Effector memory CD8-positive, alpha-beta T cell (primary cell): ENCODE measurements around the gene CDKN2B.
"Not testable (repeated sequence)": the region's sequence is repeated elsewhere in the genome, so short reads cannot be mapped to it uniquely, and the experiment has no call there.

Experiments
- ATAC-seq: fragments of 150-1000 bp; cut with Tn5 transposase; replicated peaks from 2 replicates; pipeline ENCODE4 v1.10.0; 2021; ENCODE audit warnings: mild to moderate bottlenecking, moderate library complexity
- DNase-seq, 3 experiments: peaks; one replicate each; pipeline ENCODE4 v3.0.0; 2021
- H3K27ac Mint-ChIP-seq, 2 donors: one replicate each; pipeline ENCODE4 v1.8.0; 2022; ENCODE audit warnings: mild to moderate bottlenecking in 2 of 2, mixed read lengths in 2 of 2, moderate library complexity in 2 of 2
- H3K27me3 Mint-ChIP-seq, 2 donors: one replicate each; pipeline ENCODE4 v1.8.0; 2022; ENCODE audit warnings: mixed read lengths in 2 of 2
- H3K36me3 Mint-ChIP-seq: one replicate; pipeline ENCODE4 v1.8.0; 2022; ENCODE audit warnings: mild to moderate bottlenecking, moderate library complexity, mixed read lengths; ENCODE audit not compliant: insufficient read depth
- H3K4me1 Mint-ChIP-seq, 2 donors: one replicate each; pipeline ENCODE4 v1.8.0; 2022; ENCODE audit warnings: low read depth in 2 of 2, mixed read lengths in 2 of 2
- H3K4me3 Mint-ChIP-seq, 2 donors: one replicate each; pipeline ENCODE4 v1.8.0; 2022; ENCODE audit warnings: mild to moderate bottlenecking in 2 of 2, mixed read lengths in 2 of 2, moderate library complexity in 2 of 2
- H3K9me3 Mint-ChIP-seq, 2 donors: one replicate each; pipeline ENCODE4 v1.8.0; 2022; ENCODE audit warnings: mixed read lengths in 2 of 2

The CDKN2B gene

DNA sequence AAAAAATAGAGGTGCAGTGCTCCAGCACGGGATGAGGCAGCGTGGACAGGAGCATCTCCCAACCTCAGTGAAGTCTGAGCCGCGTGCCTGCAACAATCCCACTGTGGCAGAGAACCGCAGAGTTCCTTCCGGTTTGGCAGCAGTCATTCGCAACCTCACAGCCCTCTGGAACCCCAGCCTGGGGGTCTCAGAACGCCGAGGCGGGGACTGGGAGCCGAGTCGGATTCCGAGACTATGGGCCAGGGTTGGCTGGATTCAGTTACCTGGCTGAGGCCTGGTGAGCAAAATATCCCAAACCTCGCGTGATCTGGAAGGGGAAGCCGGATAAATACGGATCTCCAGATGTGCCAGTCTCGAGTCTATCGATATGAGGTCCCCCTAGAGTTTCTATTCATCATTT lies 41.9 kb downstream of the CDKN2B start:
- Mint-ChIP-seq H3K4me3 (no peak overlapping the region), H3K4me1 (peaks cover 21 to 23% of the 10 kb centered on the region in 2 donors), H3K36me3 (peaks cover 27% of the 10 kb centered on the region), H3K9me3 (peaks cover 8 to 10% of the 10 kb centered on the region in 2 donors), H3K27ac (no peak overlapping the region), H3K27me3 (peaks cover 98 to 100% of the 10 kb centered on the region in 2 donors)
- ATAC-seq (no peak), DNase-seq (no peak)

DNA sequence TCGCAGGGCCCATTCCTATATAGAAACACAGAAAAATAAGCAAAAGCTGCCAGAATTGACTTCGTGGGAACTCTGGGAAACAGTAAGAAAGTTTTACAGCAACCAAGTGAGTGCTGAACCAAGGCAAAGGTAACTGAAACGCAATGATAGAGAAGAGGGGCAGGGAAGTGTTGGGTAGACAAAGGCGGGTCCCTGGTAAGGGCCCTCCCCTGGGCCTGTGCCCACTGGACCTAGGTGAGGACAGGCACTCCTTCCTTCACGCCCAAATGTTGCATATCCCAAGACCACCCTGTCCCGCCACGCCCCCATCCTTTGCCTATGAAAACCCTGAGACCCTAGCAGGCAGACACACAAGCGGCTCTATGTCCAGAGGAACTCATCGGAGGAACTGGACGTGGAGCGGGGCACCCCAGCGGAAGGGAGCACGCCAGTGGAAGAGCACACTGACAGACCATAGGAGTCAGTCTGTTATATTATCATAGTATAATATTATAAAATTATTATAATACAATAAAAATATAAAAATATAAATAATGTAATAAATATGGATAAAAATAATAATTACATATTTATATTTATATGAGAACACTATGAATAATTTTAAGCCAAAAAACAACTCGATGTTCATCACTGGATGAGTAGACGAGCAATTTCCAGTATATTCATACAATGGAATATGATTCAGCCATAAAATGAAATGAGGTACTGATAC lies 42.8 kb downstream of the CDKN2B start:
- H3K27me3 Mint-ChIP-seq = peaks cover 99 to 100% of the 10 kb centered on the region in 2 donors
- DNase-seq = no peak
- peaks cover 27% of the 10 kb centered on the region for H3K36me3 Mint-ChIP-seq
- H3K4me1 Mint-ChIP-seq = peaks cover 21 to 23% of the 10 kb centered on the region in 2 donors
- peak overlapping the region in 1 of 2 donors; percentile 81 for H3K27ac Mint-ChIP-seq
- peak overlapping the region; percentile 67 to 79 for H3K4me3 Mint-ChIP-seq
- H3K9me3 Mint-ChIP-seq = peaks cover 8 to 11% of the 10 kb centered on the region in 2 donors
- no peak for ATAC-seq

DNA sequence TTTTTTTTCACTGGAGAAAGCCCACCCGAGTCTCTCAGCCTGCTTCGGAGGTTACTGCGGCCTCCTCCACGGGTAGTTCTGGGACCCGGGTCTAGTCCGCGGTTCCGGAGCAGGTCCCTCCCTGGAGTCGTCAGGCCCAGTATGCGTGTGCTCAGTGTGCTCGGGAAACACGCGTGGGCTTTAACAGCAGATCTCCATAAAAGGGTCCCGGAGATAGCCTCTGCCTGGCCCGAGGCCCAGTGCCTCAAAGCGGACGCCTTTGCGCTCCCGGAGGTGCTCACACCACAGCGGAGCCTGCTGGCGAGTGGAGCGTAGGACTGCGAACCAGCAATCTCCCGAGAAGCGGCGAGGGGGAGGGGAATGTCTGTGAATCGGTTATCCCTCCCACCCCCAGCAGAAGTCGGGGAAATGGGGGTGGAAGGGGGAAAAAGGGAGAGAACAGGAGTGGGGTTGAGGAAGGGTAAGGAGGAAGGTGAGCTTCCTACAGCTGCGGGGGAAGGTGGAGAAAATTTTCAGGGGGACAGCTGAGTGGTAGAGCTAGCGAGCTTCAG lies 43.6 kb downstream of the CDKN2B start:
- peaks cover 8 to 11% of the 10 kb centered on the region in 2 donors for H3K9me3 Mint-ChIP-seq
- H3K27ac Mint-ChIP-seq = peak overlapping the region in 1 of 2 donors; percentile 81
- peaks cover 27% of the 10 kb centered on the region for H3K36me3 Mint-ChIP-seq
- H3K4me3 Mint-ChIP-seq = peak overlapping the region; percentile 67 to 79
- H3K4me1 Mint-ChIP-seq = peaks cover 21 to 23% of the 10 kb centered on the region in 2 donors
- peak; percentile 52 for ATAC-seq
- peaks cover 96 to 100% of the 10 kb centered on the region in 2 donors for H3K27me3 Mint-ChIP-seq
- DNase-seq = no peak

DNA sequence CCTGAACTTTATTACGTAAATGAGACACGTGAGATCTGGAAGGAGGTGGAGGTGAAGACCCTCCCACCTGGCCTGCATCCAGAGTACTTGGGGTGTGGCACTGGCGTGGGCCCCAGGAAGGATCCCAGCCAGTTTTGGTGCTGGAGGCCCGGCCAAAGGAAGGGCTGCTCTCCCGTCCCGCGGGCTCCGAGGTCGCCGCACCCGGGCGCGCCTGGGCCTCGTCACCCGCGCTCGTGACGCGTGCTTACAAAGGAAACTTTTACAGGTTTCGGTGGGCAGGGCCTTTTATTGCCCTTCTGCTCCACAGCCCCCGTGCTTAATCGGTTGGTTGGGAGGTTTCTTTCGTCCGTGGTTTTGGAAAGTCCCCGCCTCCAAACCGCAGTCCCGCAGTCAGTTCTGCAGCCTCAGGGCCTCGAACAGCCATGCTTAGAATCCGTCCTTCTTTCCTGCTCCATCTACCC lies 44.1 kb downstream of the CDKN2B start:
- peak overlapping the region in 1 of 2 donors; percentile 81 for H3K27ac Mint-ChIP-seq

DNA sequence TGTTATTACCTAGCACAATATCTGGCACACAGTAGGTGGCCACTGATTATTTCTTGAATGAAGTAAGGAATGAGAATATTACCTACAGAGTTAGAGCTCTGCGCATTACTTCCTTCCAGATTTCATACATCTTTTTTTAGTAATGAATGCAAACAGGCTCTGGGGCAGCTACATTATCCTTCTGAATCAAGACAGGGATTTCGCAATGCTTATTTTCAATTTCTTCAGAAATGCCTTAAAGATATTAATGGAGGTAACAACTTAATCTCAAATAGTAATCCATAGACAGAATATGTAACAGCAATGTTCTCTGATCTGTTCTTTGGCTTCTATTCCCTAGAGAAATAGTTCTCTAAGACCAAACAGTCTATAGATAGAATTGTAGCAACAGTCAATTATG lies 47.5 kb downstream of the CDKN2B start:
- ATAC-seq = no peak
- Mint-ChIP-seq H3K27ac (no peak overlapping the region), H3K4me3 (no peak overlapping the region)

More for the DNA sequence above, 44.1 kb downstream of the CDKN2B start:
- DNase-seq (peak; percentile 45 to 57 (median 51)), ATAC-seq (peak; percentile 81)
- H3K36me3 Mint-ChIP-seq = peaks cover 24% of the 10 kb centered on the region
- peaks cover 8 to 10% of the 10 kb centered on the region in 2 donors for H3K9me3 Mint-ChIP-seq
- peaks cover 96 to 100% of the 10 kb centered on the region in 2 donors for H3K27me3 Mint-ChIP-seq
- peak overlapping the region; percentile 67 to 79 for H3K4me3 Mint-ChIP-seq
- H3K4me1 Mint-ChIP-seq = peaks cover 20 to 21% of the 10 kb centered on the region in 2 donors

DNA sequence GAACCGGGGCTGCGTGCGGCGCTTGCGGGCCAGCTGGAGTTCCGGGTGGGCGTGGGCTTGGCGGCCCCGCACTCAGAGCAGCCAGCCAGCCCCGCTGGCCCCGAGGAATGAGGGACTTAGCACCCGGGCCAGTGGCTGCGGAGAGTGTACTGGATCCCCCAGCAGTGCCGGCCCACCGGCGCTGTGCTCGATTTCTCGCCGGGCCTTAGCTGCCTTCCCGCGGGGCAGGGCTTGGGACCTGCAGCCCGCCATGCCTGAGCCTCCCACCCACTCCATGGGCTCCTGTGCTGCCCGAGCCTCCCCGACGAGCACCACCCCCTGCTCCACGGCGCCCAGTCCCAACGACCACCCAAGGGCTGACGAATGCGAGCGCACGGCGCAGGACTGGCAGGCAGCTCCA lies 49.8 kb downstream of the CDKN2B start:
- H3K36me3 Mint-ChIP-seq, H3K27ac Mint-ChIP-seq, H3K9me3 Mint-ChIP-seq, H3K4me3 Mint-ChIP-seq, H3K4me1 Mint-ChIP-seq, ATAC-seq, DNase-seq: not testable (repeated sequence)
- peaks cover 48 to 49% of the 10 kb centered on the region in 2 donors for H3K27me3 Mint-ChIP-seq

More for the DNA sequence above, 47.5 kb downstream of the CDKN2B start:
- Mint-ChIP-seq H3K27me3 (peaks cover 66 to 72% of the 10 kb centered on the region in 2 donors), H3K36me3 (peaks cover 9% of the 10 kb centered on the region), H3K9me3 (peaks cover 0 to 2% of the 10 kb centered on the region in 2 donors), H3K4me1 (peaks cover 11 to 15% of the 10 kb centered on the region in 2 donors)
- DNase-seq = no peak

DNA sequence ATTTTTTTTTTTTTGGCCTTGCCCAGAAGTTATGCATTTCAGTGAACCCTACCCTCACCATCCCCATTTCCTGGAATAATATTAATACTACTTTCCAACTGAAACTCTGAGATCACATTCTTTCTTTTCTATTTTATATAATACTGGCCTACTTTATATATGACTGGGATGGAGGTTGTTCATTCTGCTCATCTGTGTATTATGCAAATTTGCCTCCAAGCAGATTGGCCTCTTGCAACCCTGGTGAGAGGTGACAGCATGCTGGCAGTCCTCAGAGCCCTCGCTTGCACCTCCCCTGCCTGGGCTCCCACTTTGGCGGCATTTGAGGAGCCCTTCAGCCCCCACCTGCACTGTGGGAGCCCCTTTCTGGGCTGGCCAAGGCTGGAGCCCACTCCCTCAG lies 50.3 kb downstream of the CDKN2B start:
- Mint-ChIP-seq H3K27ac (no peak overlapping the region), H3K36me3 (peaks cover 3% of the 10 kb centered on the region), H3K9me3 (peaks cover 0 to 2% of the 10 kb centered on the region in 2 donors), H3K4me1 (peaks cover 0 to 2% of the 10 kb centered on the region in 2 donors), H3K4me3 (no peak overlapping the region), H3K27me3 (peaks cover 44 to 45% of the 10 kb centered on the region in 2 donors)
- no peak for ATAC-seq
- DNase-seq = no peak
